Renal pelvis (tissue), 4 donors: ENCODE results near the gene ATP1A1. TPM values are rescaled to one million over a fixed set of nuclear protein-coding genes. Genes with fewer than 3 reads are reported as not detected.

Experiments used
- DNase-seq: peaks from one replicate; pipeline ENCODE4 v3.0.0-alpha.2; 2013
- polyA plus RNA-seq, 3 donors: library from polyadenylated mRNA; unstranded; fragments of 120-200 nt; gene quantifications; one replicate each; pipeline ENCODE4 v1.2.1, GENCODE V29; 2013; ENCODE audit not compliant: insufficient read length in 3 of 3

Gene ATP1A1
- polyA plus RNA-seq, 3 donors: 758 to 858 (median 851) TPM

- no peak for DNase-seq
These were observed 58.9 kb downstream of the ATP1A1 start for GRCh38 chr1:116431870-116432500.

- DNase-seq: no peak
These were observed 59.7 kb downstream of the ATP1A1 start for GRCh38 chr1:116432655-116433265.

- no peak for DNase-seq
These were observed 60.5 kb downstream of the ATP1A1 start for GRCh38 chr1:116433275-116434257.

GRCh38 chr1:116434849-116435248 is 61.8 kb downstream of the ATP1A1 start:
- DNase-seq: no peak

GRCh38 chr1:116435806-116436610 is 63.0 kb downstream of the ATP1A1 start:
- no peak for DNase-seq

GRCh38 chr1:116436611-116436970 is 63.5 kb downstream of the ATP1A1 start:
- DNase-seq: no peak

- DNase-seq: no peak
These were observed 66.7 kb downstream of the ATP1A1 start for GRCh38 chr1:116439701-116440100.

GRCh38 chr1:116440731-116441130 is 67.7 kb downstream of the ATP1A1 start:
- DNase-seq: no peak

- DNase-seq: no peak
These were observed 72.5 kb downstream of the ATP1A1 start for GRCh38 chr1:116445534-116445933.

GRCh38 chr1:116446686-116447085 is 73.6 kb downstream of the ATP1A1 start:
- no peak for DNase-seq

- no peak for DNase-seq
These were observed 75.8 kb downstream of the ATP1A1 start for GRCh38 chr1:116448785-116449385.

- no peak for DNase-seq
These were observed 76.5 kb downstream of the ATP1A1 start for GRCh38 chr1:116449578-116449977.

GRCh38 chr1:116451702-116452101 is 78.7 kb downstream of the ATP1A1 start:
- DNase-seq: no peak

GRCh38 chr1:116453481-116453880 is 80.4 kb downstream of the ATP1A1 start:
- DNase-seq: no peak

- no peak for DNase-seq
These were observed 80.9 kb downstream of the ATP1A1 start for GRCh38 chr1:116453906-116454305.

Other genes with a start within 250 kb of the ATP1A1 start
- 10 to 100 TPM; 16.0 to 18.6 (median 17.5) TPM for gene CD58, start 197.8 kb downstream of the ATP1A1 start, polyA plus RNA-seq